WTC11 (cell line): ENCODE results near the gene STXBP6. TPM values are rescaled to one million over a fixed set of nuclear protein-coding genes. Genes with fewer than 3 reads are reported as not detected.

Experiments
- ATAC-seq: fragments of 200-7000 bp; cut with Tn5 transposase; 2 replicates; pipeline ENCODE4 v1.10.0; 2021; ENCODE audit warnings: mild to moderate bottlenecking, moderate library complexity
- CTCF ChIA-PET: fragments of 300-600 bp; sonication (Branson Sonifier 250); formaldehyde crosslinking; loops from one replicate; lab custom pipeline; 2021; ENCODE audit warnings: antibody characterized with exemption; lab: Charles Lee
- POLR2A ChIA-PET: fragments of 350-600 bp; sonication (Branson Sonifier 250); formaldehyde crosslinking; loops from one replicate; lab custom pipeline; 2021; ENCODE audit warnings: antibody characterized with exemption; lab: Charles Lee
- DNase-seq: peaks from one replicate; pipeline ENCODE4 v3.0.0; 2021; ENCODE audit warnings: low spot score
- H3K27ac Mint-ChIP-seq: 2 replicates; pipeline ENCODE4 v1.8.0; 2021; ENCODE audit warnings: mixed read lengths
- H3K27me3 Mint-ChIP-seq: 2 replicates; pipeline ENCODE4 v1.8.0; 2021; ENCODE audit warnings: low read depth, mild to moderate bottlenecking, moderate library complexity, mixed read lengths
- H3K36me3 Mint-ChIP-seq: 2 replicates; pipeline ENCODE4 v1.8.0; 2021; ENCODE audit warnings: mixed read lengths
- H3K4me1 Mint-ChIP-seq: 2 replicates; pipeline ENCODE4 v1.8.0; 2022; ENCODE audit warnings: mixed read lengths
- H3K4me3 Mint-ChIP-seq: 2 replicates; pipeline ENCODE4 v1.8.0; 2021; ENCODE audit warnings: mild to moderate bottlenecking, moderate library complexity, mixed read lengths
- H3K9me3 Mint-ChIP-seq: 2 replicates; pipeline ENCODE4 v1.8.0; 2021; ENCODE audit warnings: mixed read lengths
- CREB1 ChIP-seq: sonication (generic); formaldehyde crosslinking; IDR thresholded peaks from 2 replicates; pipeline ENCODE4 v1.8.0; 2023; ENCODE audit warnings: mild to moderate bottlenecking, missing genetic modification reagents
- CREM ChIP-seq: sonication (generic); formaldehyde crosslinking; IDR thresholded peaks from 2 replicates; pipeline ENCODE4 v1.8.1; 2022; ENCODE audit warnings: mild to moderate bottlenecking, missing genetic modification reagents, moderate library complexity
- EMX1 ChIP-seq: fragments of 250-450 bp; sonication (Bioruptor Pico); IDR thresholded peaks from 2 replicates; pipeline ENCODE4 v1.8.0; 2021; ENCODE audit warnings: mild to moderate bottlenecking
- ETV6 ChIP-seq: sonication (generic); formaldehyde crosslinking; IDR thresholded peaks from 2 replicates; pipeline ENCODE4 v1.8.1; 2022; ENCODE audit warnings: mild to moderate bottlenecking, missing genetic modification reagents
- GABPB1 ChIP-seq: sonication (generic); formaldehyde crosslinking; IDR thresholded peaks from 2 replicates; pipeline ENCODE4 v1.8.1; 2023; ENCODE audit warnings: mild to moderate bottlenecking, missing genetic modification reagents
- GTF2I ChIP-seq: fragments of 250-450 bp; sonication (Bioruptor Pico); conservative IDR thresholded peaks from 2 replicates; pipeline ENCODE4 v1.4.0; 2021; ENCODE audit warnings: mild to moderate bottlenecking
- HMGA2 ChIP-seq: fragments of 250-450 bp; sonication (Bioruptor Pico); IDR thresholded peaks from 2 replicates; pipeline ENCODE4 v1.4.0; 2021; ENCODE audit warnings: mild to moderate bottlenecking, moderate library complexity
- JAZF1 ChIP-seq: fragments of 250-450 bp; sonication (Bioruptor Pico); IDR thresholded peaks from 2 replicates; pipeline ENCODE4 v1.9.0; 2021; ENCODE audit warnings: moderate library complexity, mild to moderate bottlenecking, inconsistent platforms
- MYBL2 ChIP-seq: sonication (generic); formaldehyde crosslinking; IDR thresholded peaks from 2 replicates; pipeline ENCODE4 v1.8.1; 2023; ENCODE audit warnings: mild to moderate bottlenecking, moderate library complexity, missing genetic modification reagents
- NFATC4 ChIP-seq: fragments of 250-450 bp; sonication (Bioruptor Pico); IDR thresholded peaks from 2 replicates; pipeline ENCODE4 v1.9.0; 2021; ENCODE audit warnings: mild to moderate bottlenecking
- NFE2L1 ChIP-seq: sonication (generic); formaldehyde crosslinking; IDR thresholded peaks from 2 replicates; pipeline ENCODE4 v1.8.1; 2023; ENCODE audit warnings: missing genetic modification reagents
- NFYB ChIP-seq: sonication (generic); formaldehyde crosslinking; conservative IDR thresholded peaks from 2 replicates; pipeline ENCODE4 v1.8.0; 2022; ENCODE audit warnings: low read depth, missing genetic modification reagents
- NR1H2 ChIP-seq: sonication (generic); formaldehyde crosslinking; IDR thresholded peaks from 2 replicates; pipeline ENCODE4 v1.9.0; 2021; ENCODE audit warnings: mild to moderate bottlenecking, moderate library complexity, missing genetic modification reagents
- NR2C2 ChIP-seq: sonication (generic); formaldehyde crosslinking; IDR thresholded peaks from 2 replicates; pipeline ENCODE4 v1.8.0; 2022; ENCODE audit warnings: mild to moderate bottlenecking, missing genetic modification reagents
- SOX15 ChIP-seq: fragments of 250-450 bp; sonication (Bioruptor Pico); IDR thresholded peaks from 2 replicates; pipeline ENCODE4 v1.9.0; 2021; ENCODE audit warnings: mild to moderate bottlenecking
- TEAD4 ChIP-seq: sonication (generic); formaldehyde crosslinking; IDR thresholded peaks from 2 replicates; pipeline ENCODE4 v1.8.0; 2022; ENCODE audit warnings: mild to moderate bottlenecking, missing genetic modification reagents
- ZNF121 ChIP-seq: sonication (generic); formaldehyde crosslinking; IDR thresholded peaks from 2 replicates; pipeline ENCODE4 v1.8.0; 2023; ENCODE audit warnings: missing genetic modification reagents
- ZNF396 ChIP-seq: fragments of 250-450 bp; sonication (Bioruptor Pico); IDR thresholded peaks from 2 replicates; pipeline ENCODE4 v1.8.0; 2021; ENCODE audit warnings: mild to moderate bottlenecking, moderate library complexity, borderline replicate concordance
- ZNF416 ChIP-seq: fragments of 250-450 bp; sonication (Bioruptor Pico); IDR thresholded peaks from 2 replicates; pipeline ENCODE4 v1.9.0; 2021; ENCODE audit warnings: mild to moderate bottlenecking, inconsistent platforms
- total RNA-seq: library from RNA; stranded (reverse); gene quantifications from 3 replicates; pipeline ENCODE4 v1.2.3, GENCODE V29; 2021
- TF ChIP-seq, protein P1 (sequence below): fragments of 250-450 bp; sonication (Bioruptor Pico); IDR thresholded peaks from 2 replicates; pipeline ENCODE4 v1.8.0; 2021; ENCODE audit warnings: mild to moderate bottlenecking
- TF ChIP-seq, protein P2 (sequence below): fragments of 250-450 bp; sonication (Bioruptor Pico); IDR thresholded peaks from 2 replicates; pipeline ENCODE4 v2.1.2; 2022; ENCODE audit warnings: mild to moderate bottlenecking, moderate library complexity
- TF ChIP-seq, protein P3 (sequence below): fragments of 250-450 bp; sonication (Bioruptor Pico); IDR thresholded peaks from 2 replicates; pipeline ENCODE4 v1.9.0; 2021; ENCODE audit warnings: mild to moderate bottlenecking
- TF ChIP-seq, protein P4 (sequence below): sonication (generic); formaldehyde crosslinking; IDR thresholded peaks from 2 replicates; pipeline ENCODE4 v1.8.1; 2022; ENCODE audit warnings: low read depth, mild to moderate bottlenecking, moderate library complexity, missing genetic modification reagents, borderline replicate concordance
- TF ChIP-seq, protein P5 (sequence below): fragments of 250-450 bp; sonication (Bioruptor Pico); conservative IDR thresholded peaks from 2 replicates; pipeline ENCODE4 v1.9.0; 2021; ENCODE audit warnings: mild to moderate bottlenecking
- TF ChIP-seq, protein P6 (sequence below): sonication (generic); formaldehyde crosslinking; conservative IDR thresholded peaks from 2 replicates; pipeline ENCODE4 v1.8.1; 2023; ENCODE audit warnings: mild to moderate bottlenecking, low read depth, missing genetic modification reagents, moderate library complexity

The STXBP6 gene
- total RNA-seq, 1 experiment from 2014 or later, result 4.2 TPM

DNA sequence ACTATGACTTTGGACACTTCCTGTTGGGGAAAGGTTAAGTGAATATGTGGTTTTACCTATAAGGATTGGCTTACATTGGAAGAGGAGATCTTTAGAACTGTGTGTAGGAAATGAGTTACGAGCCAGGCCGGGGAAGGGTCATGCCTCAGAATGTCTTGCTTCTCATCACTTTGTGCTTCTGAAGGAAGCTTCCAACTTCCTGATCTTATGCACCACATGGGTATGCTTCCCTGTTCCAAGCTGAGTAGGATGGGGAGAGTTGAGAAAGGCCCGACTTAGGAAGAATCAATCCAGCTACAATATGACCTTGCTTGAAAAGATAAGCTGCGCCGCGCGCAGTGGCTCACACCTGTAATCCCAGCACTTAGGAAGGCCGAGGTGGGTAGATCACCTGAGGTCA is 59.9 kb downstream of the STXBP6 start:
- DNase-seq (no peak), ATAC-seq (no peak)
- CTCF ChIA-PET, result no interaction called here
- H3K27me3 Mint-ChIP-seq, result no peaks in the 10 kb centered on the region
- H3K36me3 Mint-ChIP-seq, result no peaks in the 10 kb centered on the region
- H3K9me3 Mint-ChIP-seq, result peaks cover 5% of the 10 kb centered on the region
- POLR2A ChIA-PET, result no interaction called here
- TF ChIP-seq, protein P1, sequence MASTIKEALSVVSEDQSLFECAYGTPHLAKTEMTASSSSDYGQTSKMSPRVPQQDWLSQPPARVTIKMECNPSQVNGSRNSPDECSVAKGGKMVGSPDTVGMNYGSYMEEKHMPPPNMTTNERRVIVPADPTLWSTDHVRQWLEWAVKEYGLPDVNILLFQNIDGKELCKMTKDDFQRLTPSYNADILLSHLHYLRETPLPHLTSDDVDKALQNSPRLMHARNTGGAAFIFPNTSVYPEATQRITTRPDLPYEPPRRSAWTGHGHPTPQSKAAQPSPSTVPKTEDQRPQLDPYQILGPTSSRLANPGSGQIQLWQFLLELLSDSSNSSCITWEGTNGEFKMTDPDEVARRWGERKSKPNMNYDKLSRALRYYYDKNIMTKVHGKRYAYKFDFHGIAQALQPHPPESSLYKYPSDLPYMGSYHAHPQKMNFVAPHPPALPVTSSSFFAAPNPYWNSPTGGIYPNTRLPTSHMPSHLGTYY, result no peak
- TF ChIP-seq NR1H2 (CRISPR knock-in tag) (no peak), GABPB1 (CRISPR knock-in tag) (no peak), EMX1 (CRISPR knock-in tag) (no peak), NR2C2 (no peak), ETV6 (CRISPR knock-in tag) (no peak), TEAD4 (CRISPR knock-in tag) (no peak), JAZF1 (CRISPR knock-in tag) (no peak), SOX15 (CRISPR knock-in tag) (no peak), NFATC4 (CRISPR knock-in tag) (no peak), GTF2I (no peak), ZNF121 (CRISPR knock-in tag) (no peak), NFE2L1 (CRISPR knock-in tag) (no peak), CREM (CRISPR knock-in tag) (no peak), ZNF396 (CRISPR knock-in tag) (no peak), NFYB (CRISPR knock-in tag) (no peak), HMGA2 (no peak)
- TF ChIP-seq, protein P2, sequence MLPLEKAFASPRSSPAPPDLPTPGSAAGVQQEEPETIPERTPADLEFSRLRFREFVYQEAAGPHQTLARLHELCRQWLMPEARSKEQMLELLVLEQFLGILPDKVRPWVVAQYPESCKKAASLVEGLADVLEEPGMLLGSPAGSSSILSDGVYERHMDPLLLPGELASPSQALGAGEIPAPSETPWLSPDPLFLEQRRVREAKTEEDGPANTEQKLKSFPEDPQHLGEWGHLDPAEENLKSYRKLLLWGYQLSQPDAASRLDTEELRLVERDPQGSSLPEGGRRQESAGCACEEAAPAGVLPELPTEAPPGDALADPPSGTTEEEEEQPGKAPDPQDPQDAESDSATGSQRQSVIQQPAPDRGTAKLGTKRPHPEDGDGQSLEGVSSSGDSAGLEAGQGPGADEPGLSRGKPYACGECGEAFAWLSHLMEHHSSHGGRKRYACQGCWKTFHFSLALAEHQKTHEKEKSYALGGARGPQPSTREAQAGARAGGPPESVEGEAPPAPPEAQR, result no peak
- TF ChIP-seq, protein P3, sequence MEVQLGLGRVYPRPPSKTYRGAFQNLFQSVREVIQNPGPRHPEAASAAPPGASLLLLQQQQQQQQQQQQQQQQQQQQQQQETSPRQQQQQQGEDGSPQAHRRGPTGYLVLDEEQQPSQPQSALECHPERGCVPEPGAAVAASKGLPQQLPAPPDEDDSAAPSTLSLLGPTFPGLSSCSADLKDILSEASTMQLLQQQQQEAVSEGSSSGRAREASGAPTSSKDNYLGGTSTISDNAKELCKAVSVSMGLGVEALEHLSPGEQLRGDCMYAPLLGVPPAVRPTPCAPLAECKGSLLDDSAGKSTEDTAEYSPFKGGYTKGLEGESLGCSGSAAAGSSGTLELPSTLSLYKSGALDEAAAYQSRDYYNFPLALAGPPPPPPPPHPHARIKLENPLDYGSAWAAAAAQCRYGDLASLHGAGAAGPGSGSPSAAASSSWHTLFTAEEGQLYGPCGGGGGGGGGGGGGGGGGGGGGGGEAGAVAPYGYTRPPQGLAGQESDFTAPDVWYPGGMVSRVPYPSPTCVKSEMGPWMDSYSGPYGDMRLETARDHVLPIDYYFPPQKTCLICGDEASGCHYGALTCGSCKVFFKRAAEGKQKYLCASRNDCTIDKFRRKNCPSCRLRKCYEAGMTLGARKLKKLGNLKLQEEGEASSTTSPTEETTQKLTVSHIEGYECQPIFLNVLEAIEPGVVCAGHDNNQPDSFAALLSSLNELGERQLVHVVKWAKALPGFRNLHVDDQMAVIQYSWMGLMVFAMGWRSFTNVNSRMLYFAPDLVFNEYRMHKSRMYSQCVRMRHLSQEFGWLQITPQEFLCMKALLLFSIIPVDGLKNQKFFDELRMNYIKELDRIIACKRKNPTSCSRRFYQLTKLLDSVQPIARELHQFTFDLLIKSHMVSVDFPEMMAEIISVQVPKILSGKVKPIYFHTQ, result no peak
- TF ChIP-seq, protein P4, sequence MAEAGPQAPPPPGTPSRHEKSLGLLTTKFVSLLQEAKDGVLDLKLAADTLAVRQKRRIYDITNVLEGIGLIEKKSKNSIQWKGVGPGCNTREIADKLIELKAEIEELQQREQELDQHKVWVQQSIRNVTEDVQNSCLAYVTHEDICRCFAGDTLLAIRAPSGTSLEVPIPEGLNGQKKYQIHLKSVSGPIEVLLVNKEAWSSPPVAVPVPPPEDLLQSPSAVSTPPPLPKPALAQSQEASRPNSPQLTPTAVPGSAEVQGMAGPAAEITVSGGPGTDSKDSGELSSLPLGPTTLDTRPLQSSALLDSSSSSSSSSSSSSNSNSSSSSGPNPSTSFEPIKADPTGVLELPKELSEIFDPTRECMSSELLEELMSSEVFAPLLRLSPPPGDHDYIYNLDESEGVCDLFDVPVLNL (CRISPR knock-in tag), result no peak
- H3K4me3 Mint-ChIP-seq, result no peak overlapping the region
- H3K27ac Mint-ChIP-seq, result no peak overlapping the region
- H3K4me1 Mint-ChIP-seq, result no peaks in the 10 kb centered on the region

DNA sequence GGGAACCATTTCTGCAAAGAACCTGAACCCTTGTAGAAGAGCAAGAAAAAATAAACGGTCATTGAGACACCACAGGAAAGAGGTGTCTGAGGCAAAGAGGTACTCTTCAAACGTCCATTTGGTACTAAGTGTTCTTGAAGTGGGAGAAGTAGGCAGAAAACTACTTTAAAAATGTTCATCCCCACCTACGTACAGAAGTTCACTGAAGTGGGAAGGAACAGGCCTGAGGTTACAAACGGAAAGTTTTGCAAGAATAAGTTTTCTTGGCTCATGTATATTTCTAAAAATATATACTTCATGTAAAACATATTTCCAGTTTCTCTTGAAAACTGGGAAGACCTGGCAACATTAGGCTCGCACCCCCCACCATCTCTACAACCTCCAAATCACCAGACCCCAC is 61.2 kb downstream of the STXBP6 start:
- H3K4me1 Mint-ChIP-seq, result no peaks in the 10 kb centered on the region
- POLR2A ChIA-PET, result no interaction called here
- ATAC-seq (no peak), DNase-seq (no peak)
- peaks cover 5% of the 10 kb centered on the region for H3K9me3 Mint-ChIP-seq
- H3K27me3 Mint-ChIP-seq, result no peaks in the 10 kb centered on the region
- no peaks in the 10 kb centered on the region for H3K36me3 Mint-ChIP-seq
- CTCF ChIA-PET, result no interaction called here
- H3K27ac Mint-ChIP-seq, result no peak overlapping the region
- H3K4me3 Mint-ChIP-seq, result no peak overlapping the region
- TF ChIP-seq, protein P5, sequence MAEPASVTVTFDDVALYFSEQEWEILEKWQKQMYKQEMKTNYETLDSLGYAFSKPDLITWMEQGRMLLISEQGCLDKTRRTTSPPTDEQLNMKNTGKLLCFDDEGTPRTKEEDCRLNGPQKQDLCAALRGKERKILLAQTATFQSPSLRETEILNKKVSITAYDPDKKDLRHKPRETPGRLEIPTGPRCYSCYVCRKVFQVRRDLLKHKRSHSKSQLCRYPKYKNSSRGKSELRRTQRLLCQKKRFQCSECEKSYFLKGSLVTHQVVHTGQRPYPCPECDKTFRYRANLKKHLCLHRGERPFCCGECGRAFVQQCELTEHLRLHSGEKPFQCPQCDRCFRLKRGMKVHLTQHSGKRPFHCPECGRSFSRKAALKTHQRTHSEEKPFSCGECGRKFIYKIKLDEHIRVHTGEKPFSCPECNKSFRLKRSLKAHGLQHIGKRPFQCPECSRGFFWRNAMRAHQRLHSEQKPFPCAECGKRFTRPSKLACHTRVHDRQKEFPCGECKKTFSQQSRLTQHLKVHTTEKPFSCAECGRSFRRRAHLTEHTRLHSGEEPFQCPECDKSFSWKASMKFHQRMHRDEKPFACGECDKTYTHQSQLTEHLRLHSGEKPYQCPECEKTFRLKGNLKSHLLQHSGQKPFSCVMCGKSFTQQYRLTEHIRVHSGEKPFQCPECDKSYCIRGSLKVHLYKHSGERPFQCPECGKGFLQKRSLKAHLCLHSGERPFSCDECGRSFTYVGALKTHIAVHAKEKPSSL, result no peak
- TF ChIP-seq ZNF416, result no peak
- TF ChIP-seq NFATC4 (CRISPR knock-in tag), result no peak
- TF ChIP-seq CREB1 (CRISPR knock-in tag), result no peak
- TF ChIP-seq MYBL2 (CRISPR knock-in tag), result no peak
- TF ChIP-seq, protein P6, sequence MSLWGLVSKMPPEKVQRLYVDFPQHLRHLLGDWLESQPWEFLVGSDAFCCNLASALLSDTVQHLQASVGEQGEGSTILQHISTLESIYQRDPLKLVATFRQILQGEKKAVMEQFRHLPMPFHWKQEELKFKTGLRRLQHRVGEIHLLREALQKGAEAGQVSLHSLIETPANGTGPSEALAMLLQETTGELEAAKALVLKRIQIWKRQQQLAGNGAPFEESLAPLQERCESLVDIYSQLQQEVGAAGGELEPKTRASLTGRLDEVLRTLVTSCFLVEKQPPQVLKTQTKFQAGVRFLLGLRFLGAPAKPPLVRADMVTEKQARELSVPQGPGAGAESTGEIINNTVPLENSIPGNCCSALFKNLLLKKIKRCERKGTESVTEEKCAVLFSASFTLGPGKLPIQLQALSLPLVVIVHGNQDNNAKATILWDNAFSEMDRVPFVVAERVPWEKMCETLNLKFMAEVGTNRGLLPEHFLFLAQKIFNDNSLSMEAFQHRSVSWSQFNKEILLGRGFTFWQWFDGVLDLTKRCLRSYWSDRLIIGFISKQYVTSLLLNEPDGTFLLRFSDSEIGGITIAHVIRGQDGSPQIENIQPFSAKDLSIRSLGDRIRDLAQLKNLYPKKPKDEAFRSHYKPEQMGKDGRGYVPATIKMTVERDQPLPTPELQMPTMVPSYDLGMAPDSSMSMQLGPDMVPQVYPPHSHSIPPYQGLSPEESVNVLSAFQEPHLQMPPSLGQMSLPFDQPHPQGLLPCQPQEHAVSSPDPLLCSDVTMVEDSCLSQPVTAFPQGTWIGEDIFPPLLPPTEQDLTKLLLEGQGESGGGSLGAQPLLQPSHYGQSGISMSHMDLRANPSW (CRISPR knock-in tag), result no peak
